ENCODE results near the gene SMIM32. TPM values are rescaled to one million over a fixed set of nuclear protein-coding genes. Genes with fewer than 3 reads are reported as not detected.

Gene SMIM32
- not detected in 2 replicates for total RNA-seq (ENCODE audit: low replicate concordance)

GRCh38 chr5:136192526-136193321 lies at the start of gene SMIM32:
SMIM32 (minus strand) TSS chr5:136193162; CDS start chr5:136192524, 638 bp downstream.

Other genes with a start within 250 kb of the SMIM32 start
- not detected in 2 replicates for gene LECT2, start 238.2 kb downstream of the SMIM32 start, total RNA-seq (ENCODE audit: low replicate concordance)
- 554 and 999 TPM in 2 replicates for gene TGFBI, start 164.2 kb downstream of the SMIM32 start, total RNA-seq (ENCODE audit: low replicate concordance)
- gene SMAD5, start 60.3 kb downstream of the SMIM32 start, total RNA-seq (ENCODE audit: low replicate concordance), result 31.9 and 35.6 TPM in 2 replicates
- gene TRPC7, start 172.4 kb upstream of the SMIM32 start, total RNA-seq (ENCODE audit: low replicate concordance), result 0.08 TPM in 1 of 2 replicates, not detected in the other

All from smooth muscle cell of the coronary artery (primary cell).